M059J (cell line): Measurements from ENCODE around the gene SLC35F3. TPM values are rescaled to one million over a fixed set of nuclear protein-coding genes. Genes with fewer than 3 reads are reported as not detected.

Source experiments
- DNase-seq: peaks from one replicate; pipeline ENCODE4 v3.0.0-alpha.2; 2012; ENCODE audit warnings: low read depth
- total RNA-seq: library from RNA; depleted of rRNA; stranded (reverse); fragments of >200 nt; shearing (Covaris generic); gene quantifications from 2 replicates; pipeline ENCODE4 v1.2.3, GENCODE V29; 2014

The SLC35F3 gene
- total RNA-seq, 1 experiment from 2014 or later, result 0.64 TPM

- no peak for DNase-seq
Observed at GRCh38 chr1:233972563-233972950, 68.1 kb downstream of the SLC35F3 start.

- peak; percentile 88 for DNase-seq
Observed at GRCh38 chr1:233972951-233973635, 68.6 kb downstream of the SLC35F3 start.

- DNase-seq, result no peak
Observed at GRCh38 chr1:233975486-233975885, 71.0 kb downstream of the SLC35F3 start.

GRCh38 chr1:233981042-233981675 is 76.7 kb downstream of the SLC35F3 start:
- no peak for DNase-seq

GRCh38 chr1:233982827-233983518 is 78.5 kb downstream of the SLC35F3 start:
- no peak for DNase-seq

GRCh38 chr1:233983811-233984210 is 79.3 kb downstream of the SLC35F3 start:
- no peak for DNase-seq

GRCh38 chr1:233988963-233989696 is 84.7 kb downstream of the SLC35F3 start:
- DNase-seq, result no peak

GRCh38 chr1:233990486-233990885 is 86.0 kb downstream of the SLC35F3 start:
- DNase-seq, result no peak

- DNase-seq, result peak; percentile 93
Observed at GRCh38 chr1:233993651-233994050, 89.2 kb downstream of the SLC35F3 start.

- DNase-seq, result no peak
Observed at GRCh38 chr1:233994112-233994511, 89.6 kb downstream of the SLC35F3 start.

GRCh38 chr1:233998456-233998855 is 94.0 kb downstream of the SLC35F3 start:
- DNase-seq, result no peak

GRCh38 chr1:233998891-233999290 is 94.4 kb downstream of the SLC35F3 start:
- DNase-seq, result no peak

- DNase-seq, result no peak
Observed at GRCh38 chr1:234000557-234001041, 96.1 kb downstream of the SLC35F3 start.

- peak; percentile 34 for DNase-seq
Observed at GRCh38 chr1:234001817-234002216, 97.3 kb downstream of the SLC35F3 start.

GRCh38 chr1:234004591-234004990 is 100.1 kb downstream of the SLC35F3 start:
- DNase-seq, result no peak

GRCh38 chr1:234007684-234008083 is 103.2 kb downstream of the SLC35F3 start:
- DNase-seq, result no peak

- no peak for DNase-seq
Observed at GRCh38 chr1:234008591-234008990, 104.1 kb downstream of the SLC35F3 start.

- DNase-seq, result no peak
Observed at GRCh38 chr1:234009668-234010067, 105.2 kb downstream of the SLC35F3 start.

- DNase-seq, result no peak
Observed at GRCh38 chr1:234014208-234014607, 109.7 kb downstream of the SLC35F3 start.

- no peak for DNase-seq
Observed at GRCh38 chr1:234018816-234019215, 114.3 kb downstream of the SLC35F3 start.

GRCh38 chr1:234019387-234019786 is 114.9 kb downstream of the SLC35F3 start:
- no peak for DNase-seq

GRCh38 chr1:234022302-234022701 is 117.8 kb downstream of the SLC35F3 start:
- no peak for DNase-seq
